ENCODE results near the gene RBMS1.

RBMS1 gene

GRCh38 chr2:160409480-160409879 is 84.1 kb downstream of the RBMS1 start:
- ChIA-PET CTCF (no interaction called here), POLR2A (ENCODE audit: low non-redundant PET) (no interaction called here)
- no peak overlapping the region; the same call in 1 of the 2 replicates for H3K27ac ChIP-seq
- no peak for DNase-seq (ENCODE audit: low spot score)
- no peak for TF ChIP-seq CTCF (conservative IDR thresholded peaks at IDR 0.05; ENCODE audit: low read depth)

GRCh38 chr2:160408959-160409291 is 84.7 kb downstream of the RBMS1 start:
- POLR2A ChIA-PET (ENCODE audit: low non-redundant PET): no interaction called here

GRCh38 chr2:160408173-160408958 is 85.2 kb downstream of the RBMS1 start:
- peak overlapping the region; percentile 90 for H3K27ac ChIP-seq
- DNase-seq (ENCODE audit: low spot score): no peak
- ChIA-PET POLR2A (ENCODE audit: low non-redundant PET) (no interaction called here), CTCF (interaction anchor here (0.7 kb wide), 2 partner anchors 18 to 251 kb away, joined by 3 read pairs; no protein-coding TSS in a partner anchor)
- TF ChIP-seq CTCF (conservative IDR thresholded peaks at IDR 0.05; ENCODE audit: low read depth): no peak

More at GRCh38 chr2:160408959-160409291, 84.7 kb downstream of the RBMS1 start:
- DNase-seq (ENCODE audit: low spot score): no peak
- TF ChIP-seq CTCF (conservative IDR thresholded peaks at IDR 0.05; ENCODE audit: low read depth): no peak
- peak overlapping the region; percentile 90 for H3K27ac ChIP-seq
- CTCF ChIA-PET: no interaction called here

DNA sequence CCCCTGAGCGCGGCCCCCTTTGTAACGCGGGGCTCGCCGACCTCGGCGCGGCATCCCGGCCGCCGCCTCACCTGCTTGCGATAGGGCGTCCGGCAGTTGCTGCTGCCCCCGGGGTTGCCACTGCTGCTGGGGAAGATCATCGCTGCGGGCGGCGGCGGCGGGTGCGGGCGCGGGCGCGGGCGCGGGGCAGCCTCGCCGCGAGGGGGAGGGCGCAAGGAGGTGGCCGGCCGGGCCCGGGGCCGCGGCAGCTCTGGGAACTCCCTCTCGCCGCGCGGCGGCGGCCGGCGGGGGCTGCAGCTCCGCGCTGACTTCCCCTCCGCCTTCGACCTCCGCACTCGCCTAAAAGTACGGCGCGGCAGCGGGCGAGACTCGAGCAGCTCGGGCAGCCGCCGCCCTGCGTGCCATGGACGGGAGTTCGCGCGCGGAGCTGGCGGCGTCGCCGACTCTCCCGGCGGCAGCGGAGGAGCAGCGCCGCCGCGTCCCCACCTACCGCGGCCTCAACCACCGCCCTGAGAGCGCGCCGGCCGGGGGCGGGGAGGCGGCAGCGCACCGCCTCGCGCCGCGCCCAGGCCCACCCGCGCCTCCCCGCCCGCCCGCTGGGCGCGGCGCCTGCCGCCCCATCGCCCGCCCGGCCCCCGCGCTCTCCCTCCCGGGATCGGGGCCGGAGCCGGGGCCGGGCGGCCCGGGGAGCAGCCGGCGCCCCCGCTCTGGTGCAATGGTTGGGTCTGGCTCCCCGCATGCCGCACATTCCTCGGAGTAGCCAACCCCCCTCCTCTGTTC is 86.0 kb downstream of the RBMS1 start:
- H3K27ac ChIP-seq: peak overlapping the region; percentile 90
- CTCF ChIA-PET: interaction anchor here (0.6 to 0.7 kb wide), 3 partner anchors 17 to 250 kb away, joined by 3 read pairs; no protein-coding TSS in a partner anchor
- DNase-seq (ENCODE audit: low spot score): peak; percentile 60
- POLR2A ChIA-PET (ENCODE audit: low non-redundant PET): no interaction called here
- TF ChIP-seq CTCF (conservative IDR thresholded peaks at IDR 0.05; ENCODE audit: low read depth): peak; percentile 23; the same call in 1 of the 2 replicates

GRCh38 chr2:160406591-160407392 is 86.8 kb downstream of the RBMS1 start:
- POLR2A ChIA-PET (ENCODE audit: low non-redundant PET): no interaction called here
- TF ChIP-seq CTCF (conservative IDR thresholded peaks at IDR 0.05; ENCODE audit: low read depth): no peak
- H3K27ac ChIP-seq: peak overlapping the region; percentile 90
- DNase-seq (ENCODE audit: low spot score): no peak
- CTCF ChIA-PET: interaction anchor here (0.6 to 0.8 kb wide), 3 partner anchors 23 to 589 kb away, joined by 3 to 4 read pairs (median 4); no protein-coding TSS in a partner anchor

All from RWPE1 (cell line).